Suprapubic skin (tissue), 4 donors: ENCODE results near the gene PEDS1.

ENCODE experiments used
- CTCF ChIP-seq, 2 donors: fragments of 200-600 bp in 1 of 2; fragments of 450-650 bp in 1 of 2; sonication (generic) in 1 of 2; IDR thresholded peaks; one replicate each; pipeline ENCODE4 v1.5.1; 2016 to 2019; ENCODE audit warnings: antibody characterized with exemption in 2 of 2, mild to moderate bottlenecking in 1 of 2, moderate library complexity in 1 of 2
- POLR2A ChIP-seq, 2 donors: fragments of 450-650 bp; IDR thresholded peaks; one replicate each; pipeline ENCODE4 v1.6.1; 2017; ENCODE audit warnings: antibody characterized with exemption in 2 of 2, mild to moderate bottlenecking in 2 of 2, moderate library complexity in 2 of 2
- POLR2AphosphoS5 ChIP-seq, 3 donors: sonication (generic); formaldehyde crosslinking; IDR thresholded peaks; one replicate each; pipeline ENCODE4 v1.6.1; 2017; ENCODE audit warnings: antibody characterized with exemption in 3 of 3

DNA sequence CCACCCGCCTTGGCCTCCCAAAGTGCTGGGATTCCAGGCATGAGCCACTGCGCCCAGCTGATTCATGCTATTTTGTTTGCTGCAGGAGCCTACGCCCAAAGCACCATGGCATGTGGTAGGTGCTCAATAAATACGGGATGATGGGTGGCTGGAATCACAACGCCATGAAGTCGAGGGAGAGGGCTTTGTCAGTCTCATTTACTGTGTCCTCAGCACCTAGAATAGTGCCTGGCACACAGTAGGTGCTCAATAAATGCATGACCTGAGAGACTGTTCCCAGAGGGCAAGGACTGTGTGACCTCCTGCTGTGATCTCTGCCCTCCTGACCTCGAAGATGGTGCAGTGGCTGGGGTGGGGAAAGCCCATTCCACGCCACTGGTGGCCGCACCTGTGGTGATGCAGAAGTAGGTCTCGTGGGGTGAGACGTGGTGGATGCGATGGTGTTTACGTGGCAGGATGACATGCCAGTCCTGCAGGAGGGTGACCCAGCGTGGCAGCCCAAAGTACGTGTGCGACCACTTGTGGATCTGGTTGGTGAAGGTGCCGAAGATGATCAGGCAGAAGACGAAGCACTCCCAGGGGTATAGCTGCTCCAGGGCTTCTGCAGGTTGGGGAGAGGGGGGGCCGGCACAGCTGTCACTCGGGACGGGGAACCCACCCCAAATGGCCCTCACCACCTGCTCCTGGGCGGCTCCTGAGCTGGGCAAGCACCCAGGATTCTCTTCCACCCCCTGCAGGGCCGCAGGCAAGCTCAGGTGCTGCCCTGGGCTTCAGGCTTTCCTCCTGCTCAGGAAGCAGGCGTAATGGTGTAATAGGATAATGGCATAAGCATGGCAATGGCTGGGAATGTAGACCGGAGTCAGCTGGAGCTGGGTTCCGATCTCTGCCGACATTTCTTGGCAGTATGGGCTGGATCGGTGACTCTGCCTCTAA lies 25.7 kb downstream of the PEDS1 start:
- TF ChIP-seq POLR2AphosphoS5 (IDR thresholded peaks at IDR 0.05) (no peak), POLR2A (IDR thresholded peaks at IDR 0.05) (no peak), CTCF (IDR thresholded peaks at IDR 0.05) (no peak)
